Panc1 (cell line): ENCODE results near the gene OAS1. TPM values are rescaled to one million over a fixed set of nuclear protein-coding genes. Genes with fewer than 3 reads are reported as not detected.

Experiments
- ATAC-seq: fragments of 200-7000 bp; cut with Tn5 transposase; 2 replicates; pipeline ENCODE4 v1.9.1; 2020; ENCODE audit warnings: mild to moderate bottlenecking, moderate library complexity
- BruUV-seq: library from RNA; stranded (reverse); fragments of 400-500 nt; replicated peaks from 2 replicates; lab custom pipeline; 2021; lab: Mats Ljungman, UMichigan
- CTCF ChIA-PET: fragments of 300-600 bp; sonication (Branson Sonifier 250); formaldehyde crosslinking; loops from one replicate; lab custom pipeline; 2022; ENCODE audit warnings: antibody characterized with exemption; lab: Charles Lee
- POLR2A ChIA-PET: fragments of 300-600 bp; sonication (Branson Sonifier 250); formaldehyde crosslinking; loops from one replicate; lab custom pipeline; 2022; ENCODE audit warnings: antibody characterized with exemption; lab: Charles Lee
- DNase-seq: peaks from one replicate; pipeline ENCODE4 v3.0.0-alpha.2; 2010; ENCODE audit warnings: low read depth, low spot score
- H3K27ac ChIP-seq: 2 replicates; pipeline ENCODE4 v1.5.1; 2011; ENCODE audit warnings: mild to moderate bottlenecking, low read length, inconsistent platforms
- H3K27me3 ChIP-seq: fragments of 200-500 bp; sonication (Bioruptor generic); 2 replicates; pipeline ENCODE4 v1.6.0; 2014; ENCODE audit warnings: low read length, inconsistent platforms; ENCODE audit not compliant: control insufficient read depth, insufficient read depth
- H3K36me3 ChIP-seq: fragments of 200-500 bp; sonication (Bioruptor generic); 2 replicates; pipeline ENCODE4 v1.5.1; 2014; ENCODE audit warnings: inconsistent platforms, mild to moderate bottlenecking, low read length, moderate library complexity; ENCODE audit not compliant: control insufficient read depth, insufficient read depth
- H3K4me1 ChIP-seq: 2 replicates; pipeline ENCODE4 v1.5.1; 2011; ENCODE audit warnings: inconsistent platforms, mild to moderate bottlenecking, low read length, moderate library complexity; ENCODE audit not compliant: control insufficient read depth, insufficient read depth
- H3K4me3 ChIP-seq, 2 experiments: 2 replicates each; pipeline ENCODE4 v1.5.1; 2011 to 2012; ENCODE audit warnings: low read depth in 2 of 2, low read length in 2 of 2, mild to moderate bottlenecking in 2 of 2, inconsistent platforms in 1 of 2, moderate library complexity in 1 of 2
- H3K9me3 ChIP-seq: fragments of 200-500 bp; sonication (Bioruptor generic); 2 replicates; pipeline ENCODE4 v1.5.1; 2014; ENCODE audit warnings: low read depth, mild to moderate bottlenecking, inconsistent platforms, low read length, moderate library complexity; ENCODE audit not compliant: control insufficient read depth, insufficient read depth
- CTCF ChIP-seq: fragments of 450-650 bp; IDR thresholded peaks from 2 replicates; pipeline ENCODE4 v1.5.1; 2017; ENCODE audit warnings: mild to moderate bottlenecking
- POLR2AphosphoS5 ChIP-seq: IDR thresholded peaks from 2 replicates; pipeline ENCODE4 v1.6.1; 2012; ENCODE audit warnings: mild to moderate bottlenecking, low read depth, low read length, moderate library complexity
- REST ChIP-seq, 2 experiments: IDR thresholded peaks; 2 replicates each; pipeline ENCODE4 v1.6.1; 2011 to 2012; ENCODE audit warnings: low read depth in 2 of 2, control low read depth in 1 of 2, low read length in 1 of 2, mild to moderate bottlenecking in 1 of 2, moderate library complexity in 1 of 2; ENCODE audit not compliant: insufficient read depth in 1 of 2
- SIN3A ChIP-seq: IDR thresholded peaks from 2 replicates; pipeline ENCODE4 v1.6.1; 2012; ENCODE audit warnings: low read depth, mild to moderate bottlenecking, low read length, moderate library complexity, borderline replicate concordance; ENCODE audit not compliant: insufficient read depth
- TCF7L2 ChIP-seq: IDR thresholded peaks from 2 replicates; pipeline ENCODE4 v1.6.1; 2011; ENCODE audit warnings: mild to moderate bottlenecking, low read depth, low read length, inconsistent platforms
- in situ Hi-C: cut with HindIII; loops from 2 replicates; pipeline ENCODE4 v1.10.0; 2016; ENCODE audit warnings: low sequenced_read_pairs, low pct_unique_long_range_greater_than_20kb
- intact Hi-C: fragments of 100-400 bp; cut with micrococcal nuclease; formaldehyde crosslinking; loops from one replicate; pipeline ENCODE4 v1.10.0; 2022; ENCODE audit not compliant: unreplicated experiment
- total RNA-seq: library from RNA; stranded (reverse); gene quantifications from one replicate; pipeline ENCODE4 v1.2.1, GENCODE V29; 2021; ENCODE audit not compliant: unreplicated experiment

Gene OAS1
- total RNA-seq, 1 experiment from 2014 or later = 4.5 TPM

GRCh38 chr12:112860181-112860580 is 46.6 kb upstream of the OAS1 start:
- DNase-seq (no peak), ATAC-seq (no peak)
- H3K9me3 ChIP-seq = no peaks in the 10 kb centered on the region
- CTCF ChIA-PET = no interaction called here
- H3K4me1 ChIP-seq = no peaks in the 10 kb centered on the region
- in situ Hi-C loops = no loop called here
- POLR2A ChIA-PET = no interaction called here
- H3K27me3 ChIP-seq = no peaks in the 10 kb centered on the region
- no TSS peak for BruUV-seq
- intact Hi-C loops = no loop called here
- no peak for TF ChIP-seq TCF7L2
- no peak overlapping the region for H3K4me3 ChIP-seq
- no peak overlapping the region for H3K27ac ChIP-seq
- no peaks in the 10 kb centered on the region for H3K36me3 ChIP-seq

DNA sequence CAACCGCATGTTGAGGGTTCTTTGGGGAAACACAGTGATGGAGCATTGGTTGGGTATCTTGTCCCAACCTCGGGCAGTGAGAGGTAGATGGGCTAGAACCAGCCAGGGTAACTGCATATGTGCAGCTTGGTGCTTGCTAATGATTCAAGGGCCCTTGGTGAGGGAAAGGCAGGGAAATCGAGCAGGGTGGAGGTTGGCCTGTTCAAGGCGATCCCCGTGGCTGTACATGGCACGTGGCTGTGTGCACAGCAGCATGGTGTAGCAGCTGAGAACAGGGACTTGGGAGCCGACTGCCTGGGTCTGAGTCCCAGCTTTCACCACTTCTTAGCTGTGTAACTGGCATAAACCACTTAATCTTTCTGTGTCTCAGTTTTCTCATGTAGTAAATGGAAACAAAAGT is 45.5 kb upstream of the OAS1 start:
- no peak for DNase-seq
- H3K9me3 ChIP-seq = no peaks in the 10 kb centered on the region
- no peak overlapping the region for H3K27ac ChIP-seq
- no peak for TF ChIP-seq REST (IDR thresholded peaks at IDR 0.05; ENCODE audit: insufficient read depth in 1 of 2, low read depth in 2 of 2, low read length in 1 of 2)
- TF ChIP-seq CTCF = no peak
- TF ChIP-seq POLR2AphosphoS5 = no peak
- TF ChIP-seq TCF7L2 = no peak
- TF ChIP-seq SIN3A = no peak
- intact Hi-C loops (no loop called here), in situ Hi-C loops (no loop called here)
- H3K4me1 ChIP-seq = no peaks in the 10 kb centered on the region
- H3K27me3 ChIP-seq = 0 out of 2 replicates have a peak, but pooled peaks cover 3% of the 10 kb centered on the region
- H3K4me3 ChIP-seq = no peak overlapping the region
- no peak for ATAC-seq
- CTCF ChIA-PET = no interaction called here
- POLR2A ChIA-PET = no interaction called here
- no peaks in the 10 kb centered on the region for H3K36me3 ChIP-seq
- BruUV-seq = no TSS peak

DNA sequence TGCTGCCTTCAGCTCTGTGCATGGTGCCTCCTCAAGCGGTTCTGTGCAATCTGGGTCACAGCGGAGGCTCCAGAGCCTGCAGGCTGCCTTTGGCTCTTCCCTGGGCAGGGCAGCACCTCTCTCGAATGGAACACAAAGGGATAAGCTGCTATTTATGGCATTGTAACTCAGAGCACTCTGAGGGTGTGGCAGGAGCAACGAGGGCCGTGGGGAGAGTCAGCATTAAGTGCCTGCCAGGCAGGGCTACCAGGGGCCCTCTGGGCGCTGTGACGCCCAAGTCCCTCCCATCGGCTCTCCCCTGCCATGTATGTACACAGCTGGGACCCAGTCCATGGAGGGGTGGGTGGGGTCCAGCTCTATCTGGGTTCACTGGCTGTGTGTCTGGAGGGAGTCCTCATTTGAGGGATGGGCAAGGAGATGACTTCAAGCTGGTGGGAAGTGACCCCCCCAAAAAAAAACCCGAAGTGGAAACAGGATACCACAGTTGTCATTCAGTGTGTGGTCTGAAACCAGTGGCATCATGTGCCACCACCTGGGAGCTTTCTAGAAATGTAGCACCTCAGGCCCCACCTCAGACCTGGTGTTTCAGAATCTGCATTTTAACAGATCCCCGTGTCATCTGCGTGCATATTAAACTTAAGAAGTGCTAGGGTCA is 44.0 kb upstream of the OAS1 start:
- H3K4me3 ChIP-seq = no peak overlapping the region
- ATAC-seq (no peak), DNase-seq (no peak)
- BruUV-seq = no TSS peak
- no peak overlapping the region for H3K27ac ChIP-seq
- no peaks in the 10 kb centered on the region for H3K4me1 ChIP-seq
- H3K9me3 ChIP-seq = no peaks in the 10 kb centered on the region
- in situ Hi-C loops = no loop called here
- no peak for TF ChIP-seq CTCF
- TF ChIP-seq REST (IDR thresholded peaks at IDR 0.05; ENCODE audit: insufficient read depth in 1 of 2, low read depth in 2 of 2, low read length in 1 of 2) = no peak
- no peak for TF ChIP-seq SIN3A
- no peak for TF ChIP-seq POLR2AphosphoS5
- TF ChIP-seq TCF7L2 = no peak
- H3K36me3 ChIP-seq = no peaks in the 10 kb centered on the region
- POLR2A ChIA-PET = no interaction called here
- CTCF ChIA-PET = no interaction called here
- H3K27me3 ChIP-seq = peaks cover 9% of the 10 kb centered on the region
- intact Hi-C loops = no loop called here
